Breast epithelium (tissue), 4 donors: ENCODE results near the gene ACTL9. TPM values are rescaled to one million over a fixed set of nuclear protein-coding genes. Genes with fewer than 3 reads are reported as not detected.

Experiments used
- DNase-seq, 2 donors: peaks; one replicate each; pipeline ENCODE4 v3.0.0-alpha.2; 2019; ENCODE audit warnings: low spot score in 2 of 2
- H3K27ac ChIP-seq, 2 donors: fragments of 200-600 bp; sonication (generic) in 1 of 2; one replicate each; pipeline ENCODE4 v1.5.1; 2016 to 2019; ENCODE audit warnings: mild to moderate bottlenecking in 1 of 2
- H3K27me3 ChIP-seq, 2 donors: fragments of 200-600 bp; sonication (generic) in 1 of 2; one replicate each; pipeline versions ENCODE4 v1.5.1 to v1.6.0; 2017 to 2019; ENCODE audit warnings: control low read depth in 1 of 2, mild to moderate bottlenecking in 1 of 2
- H3K36me3 ChIP-seq: fragments of 200-600 bp; one replicate; pipeline ENCODE4 v1.5.1; 2019
- H3K4me1 ChIP-seq, 2 donors: fragments of 200-600 bp; sonication (generic); one replicate each; pipeline ENCODE4 v1.5.1; 2016 to 2019; ENCODE audit warnings: control low read depth in 1 of 2
- H3K4me3 ChIP-seq, 3 donors: fragments of 200-600 bp; sonication (generic); 1 replicate in 2 of 3; 2 replicates in 1 of 3; pipeline ENCODE4 v1.5.1; 2016 to 2019; ENCODE audit warnings: mild to moderate bottlenecking in 3 of 3, moderate library complexity in 2 of 3
- H3K9me3 ChIP-seq, 2 donors: fragments of 200-600 bp; sonication (generic) in 1 of 2; one replicate each; pipeline ENCODE4 v1.5.1; 2016 to 2019; ENCODE audit warnings: control low read depth in 1 of 2
- CTCF ChIP-seq, 3 donors: fragments of 450-650 bp; IDR thresholded peaks; one replicate each; pipeline ENCODE4 v1.5.1; 2016 to 2017; ENCODE audit warnings: antibody characterized with exemption in 3 of 3, mild to moderate bottlenecking in 3 of 3, moderate library complexity in 3 of 3
- POLR2A ChIP-seq: fragments of 450-650 bp; IDR thresholded peaks from one replicate; pipeline ENCODE4 v1.6.1; 2016; ENCODE audit warnings: antibody characterized with exemption, mild to moderate bottlenecking, moderate library complexity
- POLR2AphosphoS5 ChIP-seq, 3 donors: sonication (generic); formaldehyde crosslinking; IDR thresholded peaks; one replicate each; pipeline ENCODE4 v1.6.1; 2017; ENCODE audit warnings: antibody characterized with exemption in 3 of 3
- intact Hi-C: fragments of 100-400 bp; cut with DNase I; formaldehyde crosslinking; loops from one replicate; pipeline ENCODE4 v1.15.1; 2023; ENCODE audit warnings: low total_unique reads
- total RNA-seq, 3 donors: library from RNA; depleted of rRNA; stranded (reverse); fragments of >200 nt; gene quantifications; one replicate each; pipeline ENCODE4 v1.1.0, GENCODE V29; 2016

Gene ACTL9
- total RNA-seq, 3 donors from 2014 or later, result not detected

- Histone ChIP-seq H3K27me3 (peaks cover 0 to 69% of the 10 kb centered on the region in 2 donors), H3K9me3 (no peaks in the 10 kb centered on the region)
Observed at GRCh38 chr19:8695501-8695900, 3.1 kb downstream of the ACTL9 start.

GRCh38 chr19:8690753-8691539 is 7.6 kb downstream of the ACTL9 start:
- Histone ChIP-seq H3K27me3 (peaks cover 0 to 29% of the 10 kb centered on the region in 2 donors), H3K27ac (no peak overlapping the region), H3K36me3 (no peaks in the 10 kb centered on the region), H3K9me3 (peaks cover 0 to 6% of the 10 kb centered on the region in 2 donors), H3K4me1 (no peaks in the 10 kb centered on the region), H3K4me3 (no peak overlapping the region)
- TF ChIP-seq CTCF (IDR thresholded peaks at IDR 0.05) (no peak), POLR2AphosphoS5 (IDR thresholded peaks at IDR 0.05) (no peak), POLR2A (no peak)
- no peak for DNase-seq
- intact Hi-C loops, result no loop called here

More at GRCh38 chr19:8695501-8695900, 3.1 kb downstream of the ACTL9 start:
- DNase-seq, result no peak
- intact Hi-C loops, result no loop called here
- H3K4me1 ChIP-seq, result no peaks in the 10 kb centered on the region
- TF ChIP-seq POLR2AphosphoS5 (IDR thresholded peaks at IDR 0.05), result no peak
- no peak for TF ChIP-seq CTCF (IDR thresholded peaks at IDR 0.05)
- H3K27ac ChIP-seq, result no peak overlapping the region
- no peaks in the 10 kb centered on the region for H3K36me3 ChIP-seq
- H3K4me3 ChIP-seq, result no peak overlapping the region

- no peak for DNase-seq
- Histone ChIP-seq H3K36me3 (no peaks in the 10 kb centered on the region), H3K27me3 (peaks cover 0 to 31% of the 10 kb centered on the region in 2 donors), H3K4me3 (no peak overlapping the region), H3K9me3 (peaks cover 0 to 6% of the 10 kb centered on the region in 2 donors), H3K27ac (no peak overlapping the region), H3K4me1 (no peaks in the 10 kb centered on the region)
- TF ChIP-seq POLR2AphosphoS5 (IDR thresholded peaks at IDR 0.05), result no peak
- intact Hi-C loops, result no loop called here
Observed at GRCh38 chr19:8688930-8689329, 9.7 kb downstream of the ACTL9 start.

- H3K4me3 ChIP-seq, result no peak overlapping the region
- H3K27me3 ChIP-seq, result peaks cover 0 to 17% of the 10 kb centered on the region in 2 donors
- DNase-seq, result no peak
- H3K4me1 ChIP-seq, result no peaks in the 10 kb centered on the region
- intact Hi-C loops, result no loop called here
- no peak overlapping the region for H3K27ac ChIP-seq
- H3K36me3 ChIP-seq, result no peaks in the 10 kb centered on the region
- TF ChIP-seq CTCF (IDR thresholded peaks at IDR 0.05) (no peak), POLR2AphosphoS5 (IDR thresholded peaks at IDR 0.05) (no peak), POLR2A (no peak)
- peaks cover 0 to 6% of the 10 kb centered on the region in 2 donors for H3K9me3 ChIP-seq
Observed at GRCh38 chr19:8686549-8686948, 12.0 kb downstream of the ACTL9 start.

- Histone ChIP-seq H3K4me1 (no peaks in the 10 kb centered on the region), H3K36me3 (no peaks in the 10 kb centered on the region), H3K4me3 (no peak overlapping the region), H3K9me3 (peaks cover 7 to 12% of the 10 kb centered on the region in 2 donors), H3K27ac (no peak overlapping the region), H3K27me3 (peaks cover 0 to 16% of the 10 kb centered on the region in 2 donors)
- no peak for DNase-seq
- intact Hi-C loops, result no loop called here
- no peak for TF ChIP-seq POLR2AphosphoS5 (IDR thresholded peaks at IDR 0.05)
Observed at GRCh38 chr19:8684001-8684902, 14.3 kb downstream of the ACTL9 start.

- Histone ChIP-seq H3K27me3 (peaks cover 0 to 16% of the 10 kb centered on the region in 2 donors), H3K9me3 (peaks cover 7 to 9% of the 10 kb centered on the region in 2 donors), H3K4me3 (no peak overlapping the region), H3K36me3 (no peaks in the 10 kb centered on the region), H3K4me1 (no peaks in the 10 kb centered on the region), H3K27ac (no peak overlapping the region)
- no peak for TF ChIP-seq CTCF (IDR thresholded peaks at IDR 0.05)
- TF ChIP-seq POLR2AphosphoS5 (IDR thresholded peaks at IDR 0.05), result no peak
- TF ChIP-seq POLR2A, result no peak
- no peak for DNase-seq
- intact Hi-C loops, result no loop called here
Observed at GRCh38 chr19:8682931-8683330, 15.7 kb downstream of the ACTL9 start.
